BJ (cell line): Measurements from ENCODE around the gene MTUS2. TPM values are rescaled to one million over a fixed set of nuclear protein-coding genes. Genes with fewer than 3 reads are reported as not detected.

Experiments used
- CTCF ChIA-PET: fragments of 350-600 bp; formaldehyde crosslinking; extraction: SDS; loops from one replicate; lab custom pipeline; 2021; ENCODE audit warnings: antibody characterized with exemption, inconsistent platforms; lab: Yijun Ruan, JAX
- POLR2A ChIA-PET: fragments of 300-600 bp; sonication (Branson Sonifier 250); formaldehyde crosslinking; extraction: SDS; loops from one replicate; lab custom pipeline; 2021; ENCODE audit warnings: antibody characterized with exemption; lab: Charles Lee
- DNase-seq: peaks from one replicate; pipeline ENCODE4 v3.0.0-alpha.2; 2011; ENCODE audit warnings: low read depth
- H3K27me3 ChIP-seq: 2 replicates; pipeline ENCODE4 v1.6.0; 2011; ENCODE audit warnings: low read length; ENCODE audit not compliant: control insufficient read depth, insufficient read depth
- H3K36me3 ChIP-seq: 2 replicates; pipeline ENCODE4 v1.5.1; 2011; ENCODE audit warnings: low read length; ENCODE audit not compliant: control insufficient read depth, insufficient read depth
- H3K4me3 ChIP-seq: 2 replicates; pipeline ENCODE4 v1.5.1; 2011; ENCODE audit warnings: low read depth, mild to moderate bottlenecking, control low read depth, low read length
- CTCF ChIP-seq: IDR thresholded peaks from 2 replicates; pipeline ENCODE4 v1.5.1; 2011; ENCODE audit warnings: low read depth, mild to moderate bottlenecking, control low read depth, inconsistent platforms, low read length, moderate library complexity; ENCODE audit not compliant: insufficient read depth
- polyA plus RNA-seq: library from polyadenylated mRNA; depleted of rRNA; stranded (reverse); fragments of >200 nt; gene quantifications from 2 replicates; pipeline ENCODE4 v1.2.3, GENCODE V29; 2011

MTUS2 gene
- polyA plus RNA-seq, 1 experiment: 0.05 TPM

DNA sequence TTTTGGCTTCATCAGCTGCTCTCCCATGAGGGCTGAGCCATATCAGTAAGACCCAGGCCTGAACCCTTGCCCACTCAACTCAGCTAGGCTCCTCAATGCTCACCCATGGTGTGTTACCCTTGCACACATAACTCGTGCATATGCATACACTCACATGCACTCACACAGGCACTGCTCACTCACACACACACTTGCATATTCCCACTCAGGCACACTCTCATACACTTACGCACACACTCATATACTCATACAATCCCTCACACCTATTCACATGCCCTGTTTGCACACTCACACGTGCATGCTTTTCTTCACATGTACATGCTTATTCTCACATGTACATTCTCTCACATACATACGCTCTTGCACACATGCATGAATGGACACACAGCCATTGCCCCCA lies 681.5 kb downstream of the MTUS2 start:
- Histone ChIP-seq H3K27me3 (peaks cover 3% of the 10 kb centered on the region; the same call in 1 of the 2 replicates), H3K4me3 (no peak overlapping the region), H3K36me3 (no peaks in the 10 kb centered on the region)
- ChIA-PET CTCF (interaction anchor here (1.3 to 13.5 kb wide), 2 partner anchors 17 to 206 kb away, joined by 3 to 173 read pairs; no protein-coding TSS in a partner anchor), POLR2A (no interaction called here)
- no peak for TF ChIP-seq CTCF
- no peak for DNase-seq

DNA sequence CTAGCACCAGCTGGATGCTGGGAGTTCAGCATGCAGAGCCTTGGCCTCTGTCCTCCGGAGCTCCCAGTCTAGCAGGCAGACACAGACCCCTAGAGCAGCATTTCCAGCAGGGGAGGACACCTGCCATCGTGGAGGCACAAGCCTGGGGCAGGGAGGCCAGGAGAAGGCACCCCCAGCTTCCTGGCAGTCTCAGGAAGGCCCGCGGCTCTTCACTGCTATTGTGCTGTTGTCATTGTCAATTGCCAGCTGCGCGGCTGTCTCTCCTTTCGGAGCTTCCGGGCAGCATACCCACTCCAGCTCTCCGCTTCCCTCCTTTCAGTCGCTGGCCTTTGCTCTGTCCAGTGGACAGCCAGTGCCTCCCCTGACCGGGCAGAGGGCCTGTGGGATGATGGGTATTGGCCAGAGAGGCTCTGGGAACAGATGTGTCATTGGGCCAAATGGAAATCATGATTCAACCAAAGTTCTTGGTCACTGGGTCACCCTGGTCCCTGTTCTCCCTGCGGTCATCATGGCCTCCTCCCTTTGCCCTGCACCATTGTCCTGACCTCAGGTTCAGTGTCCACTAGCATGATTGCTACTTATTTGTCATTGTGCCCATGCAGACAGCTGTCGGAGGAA lies 682.4 kb downstream of the MTUS2 start:
- Histone ChIP-seq H3K4me3 (no peak overlapping the region), H3K36me3 (no peaks in the 10 kb centered on the region), H3K27me3 (peaks cover 3% of the 10 kb centered on the region; the same call in 1 of the 2 replicates)
- ChIA-PET CTCF (interaction anchor here (1.1 to 13.5 kb wide), 3 partner anchors 9 to 205 kb away, joined by 3 to 173 read pairs (median 4); no protein-coding TSS in a partner anchor), POLR2A (no interaction called here)
- DNase-seq: no peak
- TF ChIP-seq CTCF: no peak

- Histone ChIP-seq H3K36me3 (no peaks in the 10 kb centered on the region), H3K4me3 (no peak overlapping the region), H3K27me3 (peaks cover 3% of the 10 kb centered on the region; the same call in 1 of the 2 replicates)
- POLR2A ChIA-PET: no interaction called here
- TF ChIP-seq CTCF: no peak
- DNase-seq: no peak
- CTCF ChIA-PET: interaction anchor here (0.8 to 13.5 kb wide), 6 partner anchors 10 to 612 kb away, joined by 3 to 173 read pairs (median 4); no protein-coding TSS in a partner anchor
Observed at GRCh38 chr13:29503041-29503837, 683.1 kb downstream of the MTUS2 start.

DNA sequence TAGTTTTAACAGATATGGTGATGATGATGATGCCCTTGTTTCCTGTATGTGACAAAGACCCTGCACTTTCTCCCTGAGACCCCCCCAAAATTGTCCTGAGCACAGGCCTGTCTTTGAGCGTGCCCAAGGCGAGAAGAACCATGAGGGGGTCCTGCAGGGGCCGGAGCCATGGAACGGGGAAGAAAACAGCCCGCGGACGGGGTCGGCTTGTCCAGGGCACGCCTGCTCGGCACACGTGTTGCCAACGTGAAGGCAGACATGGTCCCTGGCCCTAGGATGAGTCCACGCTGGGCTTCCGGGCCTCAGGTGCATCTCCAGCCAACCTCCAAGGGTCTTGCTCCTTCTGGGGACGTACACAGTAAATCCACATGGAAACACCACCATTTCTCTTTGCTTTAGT lies 684.6 kb downstream of the MTUS2 start:
- no peaks in the 10 kb centered on the region for H3K36me3 ChIP-seq
- TF ChIP-seq CTCF: no peak
- ChIA-PET POLR2A (no interaction called here), CTCF (interaction anchor here (1.3 to 13.5 kb wide), 2 partner anchors 203 to 209 kb away, joined by 3 to 173 read pairs; no protein-coding TSS in a partner anchor)
- H3K27me3 ChIP-seq: no peaks in the 10 kb centered on the region; the same call in 1 of the 2 replicates
- DNase-seq: no peak
- H3K4me3 ChIP-seq: no peak overlapping the region

DNA sequence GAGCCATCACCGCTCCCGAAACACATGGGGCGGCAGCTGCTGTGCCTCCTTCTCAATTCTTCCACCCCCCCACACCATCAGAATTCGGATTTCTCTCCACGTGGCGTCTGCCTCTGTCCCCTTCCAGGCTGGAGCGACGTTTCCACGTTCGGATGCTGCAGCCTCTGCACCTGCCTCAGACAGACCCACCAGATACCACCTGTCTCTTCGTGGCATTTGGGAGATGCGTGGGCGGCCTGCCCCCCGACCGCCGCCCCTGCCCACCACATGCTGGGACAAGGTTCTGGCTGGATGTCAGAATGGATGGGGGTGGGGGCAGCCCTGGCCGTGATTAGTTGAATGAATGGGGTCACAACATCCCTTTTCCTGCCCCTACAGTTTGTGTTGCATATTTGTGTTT lies 685.4 kb downstream of the MTUS2 start:
- CTCF ChIA-PET: interaction anchor here (1.3 to 13.5 kb wide), 2 partner anchors 202 to 208 kb away, joined by 3 to 173 read pairs; no protein-coding TSS in a partner anchor

More for the DNA sequence above, 685.4 kb downstream of the MTUS2 start:
- TF ChIP-seq CTCF: no peak
- DNase-seq: no peak
- H3K27me3 ChIP-seq: no peaks in the 10 kb centered on the region; the same call in 1 of the 2 replicates
- H3K4me3 ChIP-seq: no peak overlapping the region
- POLR2A ChIA-PET: no interaction called here
- peaks cover 2% of the 10 kb centered on the region for H3K36me3 ChIP-seq
